GM18499 (cell line): ENCODE data around the gene RNF157.
"Not testable (repeated sequence)": the region's sequence is repeated elsewhere in the genome, so short reads cannot be mapped to it uniquely, and the experiment has no call there.

ENCODE experiments used
- ATAC-seq: cut with Tn5 transposase; IDR thresholded peaks from one replicate; pipeline ENCODE4 v1.9.1; 2021; ENCODE audit warnings: moderate number of reproducible peaks; ENCODE audit not compliant: insufficient read depth, unreplicated experiment

The RNF157 gene

GRCh38 chr17:76196675-76197074, 43.6 kb downstream of the RNF157 start:
- no peak for ATAC-seq

GRCh38 chr17:76195281-76196096, 44.8 kb downstream of the RNF157 start:
- no peak for ATAC-seq

GRCh38 chr17:76193591-76193990, 46.7 kb downstream of the RNF157 start:
- no peak for ATAC-seq

DNA sequence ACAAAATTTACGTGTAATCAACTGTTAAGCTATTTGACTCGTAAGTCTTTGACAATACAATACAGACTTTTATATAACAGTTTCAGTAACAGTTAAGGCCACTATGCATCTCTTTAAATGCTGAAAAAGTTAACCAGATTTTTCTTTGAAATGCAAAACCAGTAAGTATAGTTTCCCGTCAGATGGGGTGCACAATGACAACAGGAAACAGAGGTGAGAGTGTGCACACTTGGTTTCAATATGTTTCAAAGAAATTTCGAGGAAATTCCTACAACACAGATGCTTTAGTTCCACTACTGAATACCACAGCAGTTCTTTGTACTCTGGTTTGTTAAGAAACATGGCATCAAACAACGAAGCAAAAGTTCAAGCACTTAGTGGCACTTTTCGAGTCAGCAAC, 48.4 kb downstream of the RNF157 start:
- ATAC-seq = no peak

- ATAC-seq = no peak
These were observed 50.6 kb downstream of the RNF157 start for GRCh38 chr17:76189741-76190140.

GRCh38 chr17:76189247-76189646, 51.0 kb downstream of the RNF157 start:
- no peak for ATAC-seq

- no peak for ATAC-seq
These were observed 51.9 kb downstream of the RNF157 start for GRCh38 chr17:76188213-76189016.

- ATAC-seq = not testable (repeated sequence)
These were observed 53.5 kb downstream of the RNF157 start for GRCh38 chr17:76186774-76187173.

- ATAC-seq = no peak
These were observed 56.0 kb downstream of the RNF157 start for GRCh38 chr17:76184290-76184689.

DNA sequence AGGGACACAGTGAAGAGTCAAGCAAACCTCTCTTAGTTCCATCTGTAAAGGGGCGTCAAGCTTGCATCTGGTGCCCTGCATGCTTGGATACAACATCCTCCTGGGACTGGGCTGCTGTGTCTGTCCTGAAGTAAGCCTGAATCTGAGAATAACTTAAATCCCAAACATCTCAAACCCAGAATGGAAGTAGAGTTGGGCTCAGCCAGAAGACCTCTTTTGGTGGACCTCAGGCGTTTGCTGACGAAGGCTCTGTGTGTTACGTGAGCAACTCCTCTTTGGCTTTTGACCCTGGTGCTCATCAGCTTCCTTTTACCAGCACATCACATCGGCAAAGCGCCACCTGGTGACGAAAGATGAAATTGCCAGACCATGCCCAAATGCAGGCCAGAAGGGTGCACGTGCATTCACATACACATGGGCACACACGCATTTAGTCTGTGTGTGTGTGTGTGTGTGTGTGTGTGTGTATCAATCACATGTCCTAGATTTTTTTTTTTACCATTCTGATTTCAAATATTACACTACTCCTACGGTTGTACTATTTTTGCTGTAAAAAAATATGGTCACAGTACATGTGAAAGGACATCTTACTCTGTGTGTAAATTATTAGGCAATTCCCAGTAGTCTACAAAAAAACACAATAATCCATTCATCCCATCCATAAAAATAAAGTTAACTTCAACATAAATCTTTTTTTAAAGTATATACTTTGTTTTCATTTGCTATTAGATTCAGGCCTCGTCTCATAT, 58.1 kb downstream of the RNF157 start:
- ATAC-seq = no peak

DNA sequence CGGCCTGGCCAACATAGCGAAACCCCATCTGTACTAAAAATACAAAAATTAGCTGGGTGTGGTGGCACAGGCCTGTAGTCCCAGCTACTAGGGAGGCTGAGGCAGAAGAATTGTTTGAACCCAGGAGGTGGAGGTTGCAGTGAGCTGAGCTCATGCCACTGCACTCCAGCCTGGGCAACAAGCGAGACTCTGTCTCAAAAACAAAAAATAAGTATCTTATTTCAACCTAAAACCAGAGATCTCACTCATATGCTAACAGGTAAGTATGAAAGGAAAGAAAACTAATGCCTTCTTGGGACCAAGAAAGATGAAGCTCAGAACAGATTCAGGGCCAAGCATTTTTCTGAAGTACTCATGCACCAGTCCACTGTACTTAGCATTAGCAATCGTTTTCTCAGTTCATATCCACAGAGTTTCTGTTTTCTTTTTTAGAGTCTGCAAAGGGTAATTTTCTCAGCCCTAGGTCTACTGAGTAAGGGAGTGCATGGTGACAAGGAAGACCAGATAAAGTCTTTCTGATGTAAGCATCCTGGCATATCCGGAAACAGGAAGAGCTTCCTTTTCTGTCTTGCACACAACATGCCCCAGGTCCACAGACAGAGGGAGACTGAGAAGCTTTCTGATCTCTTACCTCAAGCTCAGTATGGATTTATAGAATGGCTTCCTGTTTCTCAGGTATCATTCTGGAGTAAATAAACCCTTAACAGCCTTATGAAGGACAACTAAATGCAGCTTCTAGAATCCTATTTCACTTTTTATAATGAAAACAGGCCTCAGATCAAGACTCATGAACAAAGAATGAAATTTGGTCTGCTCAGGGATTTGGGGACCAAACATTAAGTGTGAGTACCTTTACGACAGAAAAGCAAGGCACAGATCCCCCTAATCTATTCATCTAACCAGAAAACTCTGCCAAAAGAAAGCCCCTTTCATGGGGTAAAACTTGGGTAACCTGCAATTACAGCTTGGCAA, 60.5 kb downstream of the RNF157 start:
- no peak for ATAC-seq

DNA sequence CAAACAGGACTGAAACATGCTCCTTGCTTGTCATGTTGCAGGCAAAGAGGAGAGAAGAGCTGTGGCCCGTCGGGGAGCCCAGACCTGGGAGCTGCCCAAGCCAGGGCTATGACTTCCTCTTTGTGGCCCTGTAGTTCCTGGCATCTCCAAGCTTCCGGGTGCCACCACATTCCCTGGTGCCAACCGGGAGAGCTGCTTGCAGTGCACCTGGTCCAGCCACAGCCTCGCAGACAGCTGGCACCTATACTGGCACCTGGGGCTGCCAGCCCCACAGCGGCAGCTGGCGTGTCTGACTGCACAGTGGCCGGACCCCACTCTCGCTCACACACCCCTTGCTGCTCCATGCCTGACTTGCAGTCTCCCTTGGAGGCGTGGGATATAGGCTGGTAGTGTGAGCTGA, 62.2 kb downstream of the RNF157 start:
- ATAC-seq = no peak

GRCh38 chr17:76176701-76177574, 63.4 kb downstream of the RNF157 start:
- no peak for ATAC-seq

GRCh38 chr17:76174037-76174436, 66.3 kb downstream of the RNF157 start:
- ATAC-seq = no peak

DNA sequence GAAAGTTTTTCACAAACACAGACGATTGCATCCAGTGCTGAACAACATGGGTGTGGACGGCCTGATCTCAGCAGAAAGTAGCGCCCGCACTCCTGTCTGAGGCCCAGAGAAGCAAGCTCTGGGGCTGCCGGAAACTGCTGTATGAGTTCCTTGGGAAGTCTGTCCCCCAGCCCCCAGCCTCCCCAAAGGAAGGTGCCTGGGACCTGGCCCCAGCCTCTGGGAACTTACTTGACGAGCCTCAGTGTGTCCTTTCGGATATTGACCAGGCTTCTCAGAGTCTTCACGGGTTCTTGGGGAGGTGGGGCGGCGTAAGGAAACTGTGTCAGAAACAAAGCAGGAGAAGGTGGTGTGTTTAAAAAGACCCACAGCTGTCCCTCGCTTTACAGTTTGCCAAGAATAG, 66.8 kb downstream of the RNF157 start:
- no peak for ATAC-seq

GRCh38 chr17:76171706-76172105, 68.6 kb downstream of the RNF157 start:
- ATAC-seq = no peak

DNA sequence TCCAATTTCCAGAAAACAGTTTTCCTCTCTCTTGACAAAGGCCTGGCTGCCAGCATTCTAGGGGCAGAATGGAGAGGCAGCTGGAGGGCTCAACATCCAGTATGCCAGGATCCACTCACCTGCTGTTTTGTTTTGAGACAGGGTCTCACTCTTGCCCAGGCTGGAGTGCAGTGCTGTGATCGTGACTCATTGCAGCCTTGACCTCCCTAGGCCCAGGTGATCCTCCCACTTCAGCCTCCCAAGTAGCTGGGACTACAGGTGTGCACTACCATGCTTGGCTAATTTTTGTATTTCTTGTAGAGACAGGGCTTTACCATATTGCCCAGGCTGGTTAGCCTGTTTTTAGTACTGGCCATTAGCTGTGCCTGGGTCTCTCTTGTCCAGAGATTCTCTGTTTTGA, 70.2 kb downstream of the RNF157 start:
- no peak for ATAC-seq

GRCh38 chr17:76166906-76167305, 73.4 kb downstream of the RNF157 start:
- ATAC-seq = no peak

DNA sequence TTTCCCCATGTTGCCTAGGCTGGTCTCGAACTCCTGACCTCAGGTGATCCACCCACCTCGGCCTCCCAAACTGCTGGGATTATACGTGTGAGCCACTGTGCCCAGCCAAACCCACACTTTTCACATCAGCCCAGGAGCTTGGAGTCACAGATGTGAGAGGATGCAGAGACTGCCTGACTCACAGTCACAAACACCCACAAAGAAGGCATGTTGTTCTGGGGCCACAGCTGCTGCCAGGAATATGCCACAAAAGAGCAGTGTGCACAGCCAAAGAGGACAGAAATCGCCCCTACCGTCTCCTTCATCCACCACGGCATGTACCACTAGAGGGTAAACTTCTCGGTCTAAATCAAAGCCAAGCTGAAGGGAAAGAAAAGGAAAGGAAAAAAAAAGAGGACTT, 74.1 kb downstream of the RNF157 start:
- ATAC-seq = no peak
